IMR-90 (cell line): ENCODE results near the gene SAT1. TPM values are rescaled to one million over a fixed set of nuclear protein-coding genes. Genes with fewer than 3 reads are reported as not detected.

Experiments used
- ATAC-seq: fragments of 200-7000 bp; cut with Tn5 transposase; 2 replicates; pipeline ENCODE4 v1.9.1; 2020; ENCODE audit warnings: low read depth, mild to moderate bottlenecking, moderate library complexity
- BruUV-seq: library from RNA; stranded (reverse); fragments of 400-500 nt; replicated peaks from 2 replicates; lab custom pipeline; 2021; lab: Mats Ljungman, UMichigan
- CTCF ChIA-PET: fragments of 300-600 bp; formaldehyde crosslinking; extraction: SDS; loops from one replicate; lab custom pipeline; 2021; ENCODE audit warnings: antibody characterized with exemption; lab: Yijun Ruan, JAX
- POLR2A ChIA-PET: fragments of 300-600 bp; sonication (Branson Sonifier 250); formaldehyde crosslinking; loops from one replicate; lab custom pipeline; 2022; ENCODE audit warnings: antibody characterized with exemption; ENCODE audit not compliant: unreplicated experiment; lab: Charles Lee
- DNase-seq: peaks from one replicate; pipeline ENCODE4 v3.0.0; 2013
- H2AFZ ChIP-seq: replicated peaks from 2 replicates; pipeline ENCODE3; 2013; ENCODE audit warnings: low read length, mild to moderate bottlenecking; ENCODE audit not compliant: poor library complexity
- H2AK5ac ChIP-seq: 2 replicates; pipeline ENCODE4 v1.6.1; 2013; ENCODE audit warnings: low read depth, low read length, inconsistent platforms
- H2AK9ac ChIP-seq: replicated peaks from 2 replicates; pipeline ENCODE3; 2013; ENCODE audit warnings: mild to moderate bottlenecking, low read depth, low read length, moderate library complexity; ENCODE audit not compliant: poor library complexity
- H2BK120ac ChIP-seq: 2 replicates; pipeline ENCODE4 v1.6.1; 2013; ENCODE audit warnings: low read depth, low read length, inconsistent platforms
- H2BK15ac ChIP-seq: 3 replicates; pipeline ENCODE4 v1.6.1; 2013; ENCODE audit warnings: low read depth, low read length, inconsistent platforms
- H2BK20ac ChIP-seq: 2 replicates; pipeline ENCODE4 v1.6.1; 2013; ENCODE audit warnings: low read depth, mild to moderate bottlenecking, inconsistent platforms, low read length, moderate library complexity
- H2BK5ac ChIP-seq: 2 replicates; pipeline ENCODE4 v1.6.1; 2013; ENCODE audit warnings: mild to moderate bottlenecking, low read depth, low read length, inconsistent platforms; ENCODE audit not compliant: poor library complexity, severe bottlenecking
- H3K14ac ChIP-seq: replicated peaks from 2 replicates; pipeline ENCODE4 v1.6.1; 2013; ENCODE audit warnings: low read depth, low read length, inconsistent platforms
- H3K18ac ChIP-seq: 2 replicates; pipeline ENCODE4 v1.6.1; 2013; ENCODE audit warnings: low read depth, low read length, control low read depth
- H3K23ac ChIP-seq: 2 replicates; pipeline ENCODE4 v1.6.1; 2013; ENCODE audit warnings: low read depth, low read length, inconsistent platforms
- H3K27ac ChIP-seq: 2 replicates; pipeline ENCODE4 v1.5.1; 2013; ENCODE audit warnings: mild to moderate bottlenecking, control low read depth, low read length; ENCODE audit not compliant: insufficient read depth
- H3K27me3 ChIP-seq: 2 replicates; pipeline ENCODE4 v1.6.1; 2013; ENCODE audit warnings: low read length; ENCODE audit not compliant: control insufficient read depth, insufficient read depth
- H3K36me3 ChIP-seq: 2 replicates; pipeline ENCODE4 v1.6.1; 2013; ENCODE audit warnings: low read length, mixed read lengths; ENCODE audit not compliant: control insufficient read depth, insufficient read depth
- H3K4ac ChIP-seq: 2 replicates; pipeline ENCODE4 v1.6.1; 2013; ENCODE audit warnings: low read depth, low read length, inconsistent platforms
- H3K4me1 ChIP-seq: 2 replicates; pipeline ENCODE4 v1.6.1; 2013; ENCODE audit warnings: low read length, mixed read lengths; ENCODE audit not compliant: control insufficient read depth, insufficient read depth
- H3K4me2 ChIP-seq: 2 replicates; pipeline ENCODE4 v1.6.1; 2013; ENCODE audit warnings: low read depth, mild to moderate bottlenecking, control low read depth, low read length, moderate library complexity
- H3K4me3 ChIP-seq: 2 replicates; pipeline ENCODE4 v1.5.1; 2013; ENCODE audit warnings: low read depth, mild to moderate bottlenecking, control low read depth, low read length, moderate library complexity; ENCODE audit not compliant: insufficient read depth
- H3K56ac ChIP-seq: 2 replicates; pipeline ENCODE4 v1.6.1; 2013; ENCODE audit warnings: low read length, inconsistent platforms; ENCODE audit not compliant: insufficient read depth; ENCODE audit errors: extremely low read depth
- H3K79me1 ChIP-seq, 2 experiments: 2 replicates each; pipeline ENCODE4 v1.6.1; 2013; ENCODE audit warnings: low read length in 2 of 2, inconsistent platforms in 1 of 2, low read depth in 1 of 2
- H3K9ac ChIP-seq: 2 replicates; pipeline ENCODE4 v1.6.1; 2013; ENCODE audit warnings: low read depth, low read length, control low read depth
- H3K9me1 ChIP-seq: 2 replicates; pipeline ENCODE4 v1.6.1; 2013; ENCODE audit warnings: low read length, inconsistent platforms; ENCODE audit not compliant: insufficient read depth
- H3K9me3 ChIP-seq: 2 replicates; pipeline ENCODE4 v1.6.1; 2013; ENCODE audit warnings: low read length; ENCODE audit not compliant: control insufficient read depth, insufficient read depth
- H4K20me1 ChIP-seq: 2 replicates; pipeline ENCODE4 v1.6.1; 2013; ENCODE audit warnings: low read length, inconsistent platforms; ENCODE audit not compliant: insufficient read depth
- H4K5ac ChIP-seq: 2 replicates; pipeline ENCODE4 v1.6.1; 2013; ENCODE audit warnings: mild to moderate bottlenecking, low read depth, low read length, control low read depth
- H4K8ac ChIP-seq, 2 experiments: 2 replicates each; pipeline ENCODE4 v1.6.1; 2013; ENCODE audit warnings: low read depth in 2 of 2, low read length in 2 of 2, control low read depth in 1 of 2, inconsistent platforms in 1 of 2
- H4K91ac ChIP-seq: 2 replicates; pipeline ENCODE4 v1.6.1; 2013; ENCODE audit warnings: low read depth, low read length, inconsistent platforms; ENCODE audit not compliant: insufficient read depth
- CHD1 ChIP-seq: IDR thresholded peaks from 2 replicates; pipeline ENCODE4 v1.6.1; 2012; ENCODE audit warnings: low read depth, low read length, improper control_type of control experiment
- FOS ChIP-seq: fragments of 150-350 bp; IDR thresholded peaks from 2 replicates; pipeline ENCODE4 v1.6.1; 2016; ENCODE audit warnings: low read depth, low read length
- MAZ ChIP-seq: IDR thresholded peaks from 2 replicates; pipeline ENCODE4 v1.6.1; 2012; ENCODE audit warnings: low read depth, mild to moderate bottlenecking, low read length, improper control_type of control experiment, moderate library complexity, borderline replicate concordance
- RAD21 ChIP-seq: IDR thresholded peaks from 2 replicates; pipeline ENCODE4 v1.6.1; 2012; ENCODE audit warnings: low read length, improper control_type of control experiment
- RCOR1 ChIP-seq: IDR thresholded peaks from 2 replicates; pipeline ENCODE4 v1.6.1; 2012; ENCODE audit warnings: mild to moderate bottlenecking, low read length, improper control_type of control experiment; ENCODE audit not compliant: insufficient replicate concordance
- SMC3 ChIP-seq: fragments of 150-350 bp; IDR thresholded peaks from 2 replicates; pipeline ENCODE4 v1.6.1; 2016; ENCODE audit warnings: low read depth, mild to moderate bottlenecking, antibody characterized with exemption, low read length, moderate library complexity
- WGBS, 2 experiments: methylation state at CpG; one replicate each; pipeline versions ENCODE4 v1.1.5 to v1.1.7; 2013; ENCODE audit warnings: missing lambda C conversion rate in 2 of 2; ENCODE audit not compliant: insufficient read length in 1 of 2; ENCODE audit errors: extremely low coverage in 2 of 2; 5-methylcytosine and 5-hydroxymethylcytosine counted together
- dilution Hi-C: fragments of 300-500 bp; cut with HindIII; formaldehyde crosslinking; loops from one replicate; pipeline ENCODE4 v1.14.3; 2018; ENCODE audit warnings: low sequenced_read_pairs; ENCODE audit not compliant: unreplicated experiment
- in situ Hi-C: fragments of 300-500 bp; cut with MboI; formaldehyde crosslinking; loops from 3 replicates; pipeline ENCODE4 v1.14.3; 2019; ENCODE audit warnings: low sequenced_read_pairs, inconsistent platforms, mixed read lengths
- intact Hi-C: fragments of 100-400 bp; cut with micrococcal nuclease; formaldehyde crosslinking; loops from 2 replicates; pipeline ENCODE4 v1.10.0; 2022
- polyA plus RNA-seq, 3 experiments: library from polyadenylated mRNA; depleted of rRNA; stranded (reverse); fragments of >200 nt; gene quantifications; 2 replicates each; pipeline ENCODE4 v1.2.3, GENCODE V29; 2012; ENCODE audit warnings: low replicate concordance in 1 of 3
- total RNA-seq: library from RNA; depleted of rRNA; stranded (reverse); fragments of >200 nt; gene quantifications from 2 replicates; pipeline ENCODE4 v1.2.3, GENCODE V29; 2012
- TF ChIP-seq, protein P1 (sequence below): fragments of 150-350 bp; IDR thresholded peaks from 2 replicates; pipeline ENCODE4 v1.6.1; 2016; ENCODE audit warnings: low read depth, mild to moderate bottlenecking, low read length, moderate library complexity, borderline replicate concordance

Gene SAT1
- total and polyA plus RNA-seq, 2 of the 4 experiments (the other 2 are of a cell fraction), result 55.9 to 92.8 TPM

GRCh38 chrX:23782863-23783588, at the start of gene SAT1 (continued):
- TF ChIP-seq RCOR1, result no peak
- TF ChIP-seq, protein P1, sequence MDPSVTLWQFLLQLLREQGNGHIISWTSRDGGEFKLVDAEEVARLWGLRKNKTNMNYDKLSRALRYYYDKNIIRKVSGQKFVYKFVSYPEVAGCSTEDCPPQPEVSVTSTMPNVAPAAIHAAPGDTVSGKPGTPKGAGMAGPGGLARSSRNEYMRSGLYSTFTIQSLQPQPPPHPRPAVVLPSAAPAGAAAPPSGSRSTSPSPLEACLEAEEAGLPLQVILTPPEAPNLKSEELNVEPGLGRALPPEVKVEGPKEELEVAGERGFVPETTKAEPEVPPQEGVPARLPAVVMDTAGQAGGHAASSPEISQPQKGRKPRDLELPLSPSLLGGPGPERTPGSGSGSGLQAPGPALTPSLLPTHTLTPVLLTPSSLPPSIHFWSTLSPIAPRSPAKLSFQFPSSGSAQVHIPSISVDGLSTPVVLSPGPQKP, result no peak
- TF ChIP-seq CHD1, result peak; percentile 90

DNA sequence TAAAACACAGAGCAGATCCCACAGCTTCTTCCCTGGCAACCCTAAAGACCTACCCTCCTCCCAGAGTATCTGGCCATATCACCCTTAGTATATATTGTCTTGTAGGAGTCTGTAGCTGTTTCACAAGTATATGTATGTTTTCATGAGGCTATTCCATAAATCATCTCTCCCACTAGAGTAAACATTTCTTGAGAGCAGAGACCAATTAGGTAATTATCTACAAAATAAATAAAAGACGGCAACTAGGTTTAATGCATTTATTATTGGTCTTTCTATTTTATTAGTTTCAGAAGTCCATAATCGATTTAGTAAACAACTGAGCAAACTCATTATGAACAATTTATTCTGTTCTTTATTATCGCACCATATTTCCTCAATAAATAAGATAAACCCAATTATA, 46.9 kb upstream of the SAT1 start:
- no peak overlapping the region for H4K5ac ChIP-seq
- H3K23ac ChIP-seq, result no peak overlapping the region
- H4K20me1 ChIP-seq, result peaks cover 28% of the 10 kb centered on the region
- ChIA-PET POLR2A (no interaction called here), CTCF (interaction anchor here (1.6 kb wide), 1 partner anchor 166 kb away, joined by 4 read pairs; no protein-coding TSS in a partner anchor)
- no peak overlapping the region for H2BK120ac ChIP-seq
- H3K27ac ChIP-seq, result no peak overlapping the region
- H3K9me1 ChIP-seq, result no peaks in the 10 kb centered on the region
- H2BK20ac ChIP-seq, result no peak overlapping the region
- no peaks in the 10 kb centered on the region for H3K36me3 ChIP-seq
- H2AK5ac ChIP-seq, result no peak overlapping the region
- no peak overlapping the region for H2AK9ac ChIP-seq
- no peak overlapping the region for H2BK15ac ChIP-seq
- H4K8ac ChIP-seq, result no peak overlapping the region
- H3K4me1 ChIP-seq, result no peaks in the 10 kb centered on the region
- intact Hi-C loops, result no loop called here
- TF ChIP-seq SMC3 (no peak), MAZ (no peak), FOS (no peak), RAD21 (no peak)
- no peak overlapping the region for H3K9ac ChIP-seq
- H3K18ac ChIP-seq, result no peak overlapping the region
- in situ Hi-C loops, result no loop called here
- no peak overlapping the region for H3K4me3 ChIP-seq
- no peak overlapping the region for H3K4me2 ChIP-seq
- H2BK5ac ChIP-seq, result no peak overlapping the region
- ATAC-seq (no peak), DNase-seq (no peak)
- no peaks in the 10 kb centered on the region for H3K9me3 ChIP-seq
- no peak overlapping the region for H3K14ac ChIP-seq
- H3K4ac ChIP-seq, result no peak overlapping the region
- no peaks in the 10 kb centered on the region for H3K27me3 ChIP-seq
- no peaks in the 10 kb centered on the region; a peak in 1 of 4 replicates for H3K79me1 ChIP-seq
- dilution Hi-C loops, result no loop called here
- no peak overlapping the region for H4K91ac ChIP-seq
- no CpG with 5 or more reads among the region's 3 CpGs for WGBS, 2 experiments
- BruUV-seq, result no TSS peak
- H3K56ac ChIP-seq, result no peak overlapping the region
- H2AFZ ChIP-seq, result no peak overlapping the region
